Measurements from ENCODE around the gene SLCO2A1.

The SLCO2A1 gene

GRCh38 chr3:134034005-134034785 lies 4.5 kb upstream of the SLCO2A1 start:
- peak; percentile 22 for DNase-seq (ENCODE audit: low read depth)

- no peak for DNase-seq (ENCODE audit: low read depth)
Observed at GRCh38 chr3:134033315-134033996, 3.7 kb upstream of the SLCO2A1 start.

- no peak for DNase-seq (ENCODE audit: low read depth)
Observed at GRCh38 chr3:134031348-134031915, 1.7 kb upstream of the SLCO2A1 start.

GRCh38 chr3:134030379-134031347 lies 938 bp upstream of the SLCO2A1 start:
- no peak for DNase-seq (ENCODE audit: low read depth)

- DNase-seq (ENCODE audit: low read depth): peak; percentile 20
Observed at GRCh38 chr3:134029256-134029733, 430 bp downstream of the SLCO2A1 start.

GRCh38 chr3:134028486-134029255 lies 1.1 kb downstream of the SLCO2A1 start:
- no peak for DNase-seq (ENCODE audit: low read depth)

- DNase-seq (ENCODE audit: low read depth): no peak
Observed at GRCh38 chr3:134027631-134028030, 2.1 kb downstream of the SLCO2A1 start.

GRCh38 chr3:134020135-134020680 lies 9.5 kb downstream of the SLCO2A1 start:
- no peak for DNase-seq (ENCODE audit: low read depth)

- no peak for DNase-seq (ENCODE audit: low read depth)
Observed at GRCh38 chr3:134018850-134019249, 10.9 kb downstream of the SLCO2A1 start.

- DNase-seq (ENCODE audit: low read depth): no peak
Observed at GRCh38 chr3:134018406-134018805, 11.3 kb downstream of the SLCO2A1 start.

GRCh38 chr3:134017490-134017889 lies 12.2 kb downstream of the SLCO2A1 start:
- no peak for DNase-seq (ENCODE audit: low read depth)

- no peak for DNase-seq (ENCODE audit: low read depth)
Observed at GRCh38 chr3:134014270-134014669, 15.5 kb downstream of the SLCO2A1 start.

GRCh38 chr3:134013280-134013679 lies 16.4 kb downstream of the SLCO2A1 start:
- no peak for DNase-seq (ENCODE audit: low read depth)

GRCh38 chr3:134009345-134010000 lies 20.3 kb downstream of the SLCO2A1 start:
- DNase-seq (ENCODE audit: low read depth): peak; percentile 42

GRCh38 chr3:134008630-134009156 lies 21.0 kb downstream of the SLCO2A1 start:
- peak; percentile 59 for DNase-seq (ENCODE audit: low read depth)

GRCh38 chr3:134007819-134008218 lies 21.9 kb downstream of the SLCO2A1 start:
- DNase-seq (ENCODE audit: low read depth): no peak

GRCh38 chr3:134004841-134005240 lies 24.9 kb downstream of the SLCO2A1 start:
- DNase-seq (ENCODE audit: low read depth): no peak

GRCh38 chr3:134003066-134003465 lies 26.7 kb downstream of the SLCO2A1 start:
- DNase-seq (ENCODE audit: low read depth): no peak

- DNase-seq (ENCODE audit: low read depth): peak; percentile 20
Observed at GRCh38 chr3:134002306-134002705, 27.4 kb downstream of the SLCO2A1 start.

GRCh38 chr3:134001251-134001650 lies 28.5 kb downstream of the SLCO2A1 start:
- no peak for DNase-seq (ENCODE audit: low read depth)

Data from iris pigment epithelial cell (primary cell).